PFSK-1 (cell line): ENCODE measurements around the gene DENND2D.

Source experiments
- FOXP2 ChIP-seq: optimal IDR thresholded peaks from 2 replicates; pipeline ENCODE3; 2011; ENCODE audit warnings: borderline replicate concordance, control low read depth, inconsistent platforms; ENCODE audit not compliant: insufficient read depth; ENCODE audit errors: extremely low read length, extremely low read depth
- POLR2AphosphoS5 ChIP-seq: IDR thresholded peaks from 2 replicates; pipeline ENCODE4 v1.6.1; 2012; ENCODE audit warnings: low read depth, mild to moderate bottlenecking, control low read depth, low read length, moderate library complexity
- SIN3A ChIP-seq: IDR thresholded peaks from 2 replicates; pipeline ENCODE4 v1.6.1; 2012; ENCODE audit warnings: mild to moderate bottlenecking, low read length, moderate library complexity, borderline replicate concordance; ENCODE audit not compliant: insufficient read depth
- TAF1 ChIP-seq: IDR thresholded peaks from 2 replicates; pipeline ENCODE4 v1.6.1; 2012; ENCODE audit warnings: low read length, control low read depth, borderline replicate concordance; ENCODE audit not compliant: insufficient read depth
- TF ChIP-seq, protein P1 (sequence below), 2 experiments: IDR thresholded peaks; 2 replicates each; pipeline versions ENCODE4 v1.6.1 to v1.8.0; 2011 to 2012; ENCODE audit warnings: low read depth in 2 of 2, low read length in 2 of 2, control low read depth in 1 of 2, inconsistent platforms in 1 of 2, mild to moderate bottlenecking in 1 of 2, moderate library complexity in 1 of 2; ENCODE audit not compliant: insufficient read depth in 1 of 2

The DENND2D gene

GRCh38 chr1:111214884-111215283 is 14.4 kb upstream of the DENND2D start:
- TF ChIP-seq SIN3A, result no peak
- TF ChIP-seq POLR2AphosphoS5, result no peak
- TF ChIP-seq FOXP2, result no peak
- TF ChIP-seq, protein P1, sequence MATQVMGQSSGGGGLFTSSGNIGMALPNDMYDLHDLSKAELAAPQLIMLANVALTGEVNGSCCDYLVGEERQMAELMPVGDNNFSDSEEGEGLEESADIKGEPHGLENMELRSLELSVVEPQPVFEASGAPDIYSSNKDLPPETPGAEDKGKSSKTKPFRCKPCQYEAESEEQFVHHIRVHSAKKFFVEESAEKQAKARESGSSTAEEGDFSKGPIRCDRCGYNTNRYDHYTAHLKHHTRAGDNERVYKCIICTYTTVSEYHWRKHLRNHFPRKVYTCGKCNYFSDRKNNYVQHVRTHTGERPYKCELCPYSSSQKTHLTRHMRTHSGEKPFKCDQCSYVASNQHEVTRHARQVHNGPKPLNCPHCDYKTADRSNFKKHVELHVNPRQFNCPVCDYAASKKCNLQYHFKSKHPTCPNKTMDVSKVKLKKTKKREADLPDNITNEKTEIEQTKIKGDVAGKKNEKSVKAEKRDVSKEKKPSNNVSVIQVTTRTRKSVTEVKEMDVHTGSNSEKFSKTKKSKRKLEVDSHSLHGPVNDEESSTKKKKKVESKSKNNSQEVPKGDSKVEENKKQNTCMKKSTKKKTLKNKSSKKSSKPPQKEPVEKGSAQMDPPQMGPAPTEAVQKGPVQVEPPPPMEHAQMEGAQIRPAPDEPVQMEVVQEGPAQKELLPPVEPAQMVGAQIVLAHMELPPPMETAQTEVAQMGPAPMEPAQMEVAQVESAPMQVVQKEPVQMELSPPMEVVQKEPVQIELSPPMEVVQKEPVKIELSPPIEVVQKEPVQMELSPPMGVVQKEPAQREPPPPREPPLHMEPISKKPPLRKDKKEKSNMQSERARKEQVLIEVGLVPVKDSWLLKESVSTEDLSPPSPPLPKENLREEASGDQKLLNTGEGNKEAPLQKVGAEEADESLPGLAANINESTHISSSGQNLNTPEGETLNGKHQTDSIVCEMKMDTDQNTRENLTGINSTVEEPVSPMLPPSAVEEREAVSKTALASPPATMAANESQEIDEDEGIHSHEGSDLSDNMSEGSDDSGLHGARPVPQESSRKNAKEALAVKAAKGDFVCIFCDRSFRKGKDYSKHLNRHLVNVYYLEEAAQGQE (IDR thresholded peaks at IDR 0.05; ENCODE audit: insufficient read depth in 1 of 2, low read depth in 2 of 2, low read length in 2 of 2), result no peak
- TF ChIP-seq TAF1, result no peak

GRCh38 chr1:111214074-111214801 is 13.8 kb upstream of the DENND2D start:
- no peak for TF ChIP-seq SIN3A
- TF ChIP-seq, protein P1 (IDR thresholded peaks at IDR 0.05; ENCODE audit: insufficient read depth in 1 of 2, low read depth in 2 of 2, low read length in 2 of 2), result no peak
- no peak for TF ChIP-seq FOXP2
- no peak for TF ChIP-seq TAF1
- no peak for TF ChIP-seq POLR2AphosphoS5

DNA sequence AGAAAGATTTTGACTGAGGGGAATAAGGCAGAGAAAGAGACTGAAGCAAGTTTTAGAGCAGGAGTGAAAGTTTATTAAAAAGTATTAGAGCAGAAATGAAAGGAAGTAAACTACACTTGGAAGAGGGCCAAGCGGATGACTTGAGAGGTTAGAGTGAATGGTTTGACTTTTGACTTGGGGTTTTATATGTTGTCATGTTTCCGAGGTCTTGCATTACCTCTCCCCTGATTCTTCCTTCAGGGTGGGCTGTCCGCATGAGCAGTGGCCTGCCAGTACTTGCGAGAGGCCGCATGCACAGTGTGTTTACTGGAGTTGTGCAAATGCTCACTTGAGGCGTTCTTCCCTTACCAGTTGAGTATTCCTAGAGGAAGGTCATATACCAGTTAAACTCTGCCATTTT is 13.0 kb upstream of the DENND2D start:
- TF ChIP-seq FOXP2 (no peak), SIN3A (no peak), TAF1 (no peak)
- TF ChIP-seq, protein P1 (IDR thresholded peaks at IDR 0.05; ENCODE audit: insufficient read depth in 1 of 2, low read depth in 2 of 2, low read length in 2 of 2), result no peak

DNA sequence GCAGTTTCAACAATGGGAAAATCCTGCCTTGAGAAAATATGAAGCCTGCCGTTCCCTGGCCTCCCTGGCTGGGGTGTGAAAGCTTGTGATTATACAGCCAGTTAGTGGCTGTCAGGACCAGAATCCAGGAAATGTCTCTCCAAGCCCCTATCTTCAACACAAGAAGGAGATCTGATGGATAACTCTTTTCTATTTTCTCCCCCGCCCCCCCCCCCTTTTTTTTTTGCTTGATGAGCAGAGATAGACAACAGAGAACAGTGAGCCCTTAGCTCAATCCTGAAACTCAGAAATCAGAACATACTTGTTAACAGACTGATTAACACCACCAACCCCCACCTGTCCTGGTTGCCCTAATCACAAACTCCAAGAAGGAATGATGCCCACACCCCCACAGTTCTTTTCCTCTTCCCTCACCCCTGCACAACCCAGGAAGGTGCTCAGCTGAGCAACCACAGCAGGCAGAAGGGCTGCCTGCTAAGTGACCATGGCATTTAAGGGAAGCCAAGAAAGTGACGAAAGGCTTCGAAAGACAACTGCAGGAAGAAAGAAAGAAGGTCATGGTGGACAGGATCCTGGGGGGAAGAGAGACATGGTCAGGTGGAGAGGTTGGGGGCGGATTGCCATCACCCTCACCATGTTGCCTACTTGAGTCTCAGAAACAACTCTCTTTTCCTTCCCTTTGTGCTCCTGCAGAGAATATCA is 12.3 kb upstream of the DENND2D start:
- TF ChIP-seq TAF1 (no peak), POLR2AphosphoS5 (no peak), SIN3A (no peak)
- TF ChIP-seq, protein P1 (IDR thresholded peaks at IDR 0.05; ENCODE audit: insufficient read depth in 1 of 2, low read depth in 2 of 2, low read length in 2 of 2), result no peak
